Calu3 (cell line): Measurements from ENCODE around the gene PRODH2. TPM values are rescaled to one million over a fixed set of nuclear protein-coding genes. Genes with fewer than 3 reads are reported as not detected.

ENCODE experiments used
- BruUV-seq: library from RNA; stranded (reverse); fragments of 400-500 nt; replicated peaks from 2 replicates; lab custom pipeline; 2021; lab: Mats Ljungman, UMichigan
- CTCF ChIA-PET: fragments of 300-600 bp; sonication (Branson Sonifier 250); formaldehyde crosslinking; loops from one replicate; lab custom pipeline; 2022; ENCODE audit warnings: antibody characterized with exemption; lab: Charles Lee
- DNase-seq: peaks from one replicate; pipeline ENCODE4 v3.0.0; 2022
- H3K27ac Mint-ChIP-seq: one replicate; pipeline ENCODE4 v1.8.0; 2022; ENCODE audit warnings: mixed read lengths; ENCODE audit not compliant: unreplicated experiment
- H3K27me3 Mint-ChIP-seq: one replicate; pipeline ENCODE4 v1.8.0; 2022; ENCODE audit warnings: mixed read lengths; ENCODE audit not compliant: unreplicated experiment
- H3K36me3 Mint-ChIP-seq: one replicate; pipeline ENCODE4 v1.8.0; 2022; ENCODE audit warnings: mild to moderate bottlenecking, moderate library complexity, mixed read lengths; ENCODE audit not compliant: insufficient read depth, unreplicated experiment
- H3K4me1 Mint-ChIP-seq: one replicate; pipeline ENCODE4 v1.8.0; 2022; ENCODE audit warnings: mild to moderate bottlenecking, low read depth, mixed read lengths; ENCODE audit not compliant: unreplicated experiment
- H3K4me3 Mint-ChIP-seq: one replicate; pipeline ENCODE4 v1.8.0; 2022; ENCODE audit warnings: mild to moderate bottlenecking, low read depth, moderate library complexity, mixed read lengths; ENCODE audit not compliant: unreplicated experiment
- H3K9me3 Mint-ChIP-seq: one replicate; pipeline ENCODE4 v1.8.0; 2022; ENCODE audit warnings: low read depth, mixed read lengths; ENCODE audit not compliant: unreplicated experiment
- intact Hi-C: fragments of 100-400 bp; cut with micrococcal nuclease; formaldehyde crosslinking; loops from one replicate; pipeline ENCODE4 v1.10.0; 2022; ENCODE audit not compliant: unreplicated experiment
- total RNA-seq: library from RNA; stranded (reverse); gene quantifications from 2 replicates; pipeline ENCODE4 v1.2.3, GENCODE V29; 2022
- TF ChIP-seq, protein P1 (sequence below): fragments of 200-600 bp; IDR thresholded peaks from one replicate; pipeline ENCODE4 v1.8.0; 2022; ENCODE audit warnings: antibody characterized with exemption; ENCODE audit not compliant: unreplicated experiment

PRODH2 gene
- total RNA-seq, 1 experiment from 2014 or later = not detected

DNA sequence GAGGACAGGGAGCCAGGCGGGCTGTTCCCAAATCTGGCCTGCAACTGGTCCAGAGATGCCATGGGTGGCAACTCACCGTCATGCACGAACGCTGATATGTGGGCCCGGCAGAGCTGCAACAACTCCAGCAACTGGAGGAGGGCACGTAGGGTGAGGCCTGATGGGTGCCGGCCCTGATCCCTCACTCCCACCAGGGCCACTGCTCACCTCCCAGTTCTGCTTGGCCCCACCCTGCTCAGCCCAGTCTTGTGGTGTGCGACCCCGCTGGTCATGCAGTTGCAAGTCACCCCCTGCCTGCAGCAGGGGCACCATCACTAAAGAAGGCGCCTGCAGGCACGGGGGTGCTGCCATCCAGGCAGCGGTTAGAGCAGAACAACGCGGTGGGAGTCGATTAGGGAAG lies 20.3 kb downstream of the PRODH2 start:
- Mint-ChIP-seq H3K4me3 (no peak overlapping the region), H3K36me3 (no peaks in the 10 kb centered on the region), H3K27me3 (peaks cover 17% of the 10 kb centered on the region), H3K9me3 (no peaks in the 10 kb centered on the region), H3K4me1 (peaks cover 8% of the 10 kb centered on the region), H3K27ac (no peak overlapping the region)
- CTCF ChIA-PET = interaction anchor here (0.7 kb wide), 1 partner anchor 8 kb away, joined by 3 read pairs; no protein-coding TSS in a partner anchor
- intact Hi-C loops = no loop called here
- BruUV-seq = no TSS peak
- no peak for DNase-seq
- TF ChIP-seq, protein P1, sequence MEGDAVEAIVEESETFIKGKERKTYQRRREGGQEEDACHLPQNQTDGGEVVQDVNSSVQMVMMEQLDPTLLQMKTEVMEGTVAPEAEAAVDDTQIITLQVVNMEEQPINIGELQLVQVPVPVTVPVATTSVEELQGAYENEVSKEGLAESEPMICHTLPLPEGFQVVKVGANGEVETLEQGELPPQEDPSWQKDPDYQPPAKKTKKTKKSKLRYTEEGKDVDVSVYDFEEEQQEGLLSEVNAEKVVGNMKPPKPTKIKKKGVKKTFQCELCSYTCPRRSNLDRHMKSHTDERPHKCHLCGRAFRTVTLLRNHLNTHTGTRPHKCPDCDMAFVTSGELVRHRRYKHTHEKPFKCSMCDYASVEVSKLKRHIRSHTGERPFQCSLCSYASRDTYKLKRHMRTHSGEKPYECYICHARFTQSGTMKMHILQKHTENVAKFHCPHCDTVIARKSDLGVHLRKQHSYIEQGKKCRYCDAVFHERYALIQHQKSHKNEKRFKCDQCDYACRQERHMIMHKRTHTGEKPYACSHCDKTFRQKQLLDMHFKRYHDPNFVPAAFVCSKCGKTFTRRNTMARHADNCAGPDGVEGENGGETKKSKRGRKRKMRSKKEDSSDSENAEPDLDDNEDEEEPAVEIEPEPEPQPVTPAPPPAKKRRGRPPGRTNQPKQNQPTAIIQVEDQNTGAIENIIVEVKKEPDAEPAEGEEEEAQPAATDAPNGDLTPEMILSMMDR = no peak

DNA sequence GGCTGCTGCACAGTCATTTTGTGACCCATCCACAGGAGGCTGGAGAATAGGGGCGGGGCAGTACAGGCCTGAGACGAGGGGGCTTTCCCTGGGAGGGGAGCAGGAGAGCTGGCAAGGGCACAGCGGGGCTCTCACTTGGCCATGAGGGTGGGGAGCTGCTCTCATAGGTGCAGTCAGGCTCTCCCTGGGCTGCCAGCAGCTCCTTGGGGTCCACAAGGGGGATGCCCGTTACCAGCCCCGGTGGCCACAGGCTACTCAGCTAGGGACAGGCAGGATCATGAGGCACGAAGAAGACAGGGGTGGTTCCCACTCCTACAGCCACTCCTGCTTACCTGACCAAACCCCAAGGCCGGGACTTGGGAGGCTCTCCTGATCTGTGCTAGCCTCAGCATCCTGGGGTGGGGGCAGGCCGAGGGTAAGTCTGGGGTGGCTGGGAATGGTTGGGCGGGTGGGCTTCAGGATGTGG lies 20.8 kb downstream of the PRODH2 start:
- intact Hi-C loops = no loop called here
- Mint-ChIP-seq H3K27ac (no peak overlapping the region), H3K9me3 (no peaks in the 10 kb centered on the region), H3K4me3 (no peak overlapping the region), H3K36me3 (no peaks in the 10 kb centered on the region), H3K4me1 (peaks cover 8% of the 10 kb centered on the region), H3K27me3 (peaks cover 12% of the 10 kb centered on the region)
- TF ChIP-seq, protein P1 = no peak
- CTCF ChIA-PET = interaction anchor here (0.7 kb wide), 1 partner anchor 8 kb away, joined by 3 read pairs; no protein-coding TSS in a partner anchor
- DNase-seq = no peak
- no TSS peak for BruUV-seq

DNA sequence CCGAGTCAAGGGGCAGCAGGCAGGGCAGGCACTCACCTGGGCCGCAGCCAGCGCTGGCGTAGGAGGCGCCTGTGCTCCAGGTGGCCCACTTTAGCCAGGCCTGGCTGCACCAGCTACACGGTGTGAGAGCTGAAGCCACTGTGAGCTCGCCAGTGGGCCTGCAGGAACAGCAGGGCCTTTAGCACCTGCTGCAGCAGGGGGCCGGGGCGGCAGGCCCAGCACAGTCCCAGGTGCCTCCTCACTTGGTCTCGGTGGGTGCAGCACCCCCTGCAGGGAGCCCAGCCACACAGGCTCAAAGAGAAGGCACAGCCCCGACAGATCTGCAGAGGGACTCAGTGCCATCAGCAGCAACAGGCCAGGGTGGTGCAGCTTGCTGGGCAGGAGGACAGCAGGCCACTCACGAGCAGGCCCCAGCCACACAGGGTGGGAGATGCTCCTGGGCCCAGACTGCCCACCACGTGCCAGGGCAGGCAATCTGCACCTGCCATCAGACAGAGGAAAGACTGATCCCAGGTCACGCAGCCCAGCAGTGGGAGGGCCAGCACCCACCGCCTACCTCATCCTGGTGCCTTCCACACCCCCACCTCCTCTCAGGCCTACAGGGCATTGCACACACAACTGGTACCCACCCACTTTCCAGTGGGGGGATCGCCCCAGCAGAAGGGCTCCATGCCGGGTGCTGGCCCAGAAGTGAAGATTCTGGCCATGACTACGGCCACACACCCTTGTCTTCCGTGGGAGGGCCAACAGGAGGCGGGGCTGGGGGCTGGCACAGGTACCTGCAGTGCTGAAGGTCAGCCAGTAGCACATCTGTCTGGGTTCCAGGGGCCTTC lies 21.4 kb downstream of the PRODH2 start:
- Mint-ChIP-seq H3K27ac (no peak overlapping the region), H3K36me3 (no peaks in the 10 kb centered on the region), H3K27me3 (peaks cover 5% of the 10 kb centered on the region), H3K4me1 (peaks cover 8% of the 10 kb centered on the region), H3K4me3 (no peak overlapping the region), H3K9me3 (no peaks in the 10 kb centered on the region)
- DNase-seq = no peak
- intact Hi-C loops = no loop called here
- CTCF ChIA-PET = no interaction called here
- TF ChIP-seq, protein P1 = no peak
- BruUV-seq = no TSS peak

DNA sequence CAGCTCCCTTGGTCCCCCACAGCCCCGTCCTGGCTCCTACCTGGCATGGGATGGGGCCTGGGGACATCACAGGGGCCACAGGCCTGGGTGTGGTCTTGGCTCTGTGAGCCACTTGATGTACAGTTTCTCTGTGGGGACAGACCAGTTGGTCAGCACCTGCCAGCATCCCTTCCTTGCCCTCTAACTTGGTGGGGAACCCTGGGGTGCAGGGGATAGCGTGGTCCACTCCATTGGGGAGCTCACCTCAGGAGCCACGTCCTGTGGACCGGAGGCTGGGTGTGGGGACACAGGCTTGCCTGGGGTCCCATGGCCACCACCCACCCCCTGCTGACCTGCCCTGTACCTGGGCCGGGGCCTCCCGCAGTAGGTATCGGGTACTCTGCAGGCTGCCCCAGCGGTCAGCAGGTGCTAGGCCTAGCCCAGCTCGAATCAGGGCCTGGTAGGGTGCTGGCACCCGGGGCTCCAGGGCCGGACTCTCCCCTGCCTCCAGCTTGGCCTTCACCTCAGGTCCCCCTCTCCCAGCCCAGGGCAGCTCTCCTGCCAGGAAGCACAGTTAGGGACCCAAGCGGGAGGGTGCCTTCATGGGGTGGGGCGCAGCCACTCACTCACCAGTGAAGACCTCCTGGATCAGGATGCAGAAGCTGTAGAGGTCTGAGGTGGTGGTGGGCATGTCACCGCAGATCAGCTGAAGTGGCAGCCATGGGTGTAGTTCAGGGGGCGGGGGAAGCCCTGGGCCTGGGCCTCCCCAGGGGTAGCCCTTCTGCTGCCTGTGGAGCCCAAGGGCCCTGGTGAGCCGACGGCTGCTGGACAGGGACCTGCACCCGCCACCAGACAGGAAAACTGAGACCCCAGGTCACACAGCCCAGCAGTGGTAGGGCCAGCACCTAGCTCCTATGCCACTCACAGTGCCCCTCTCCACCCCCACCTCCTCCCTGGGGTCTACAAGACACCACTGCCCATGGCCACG lies 22.4 kb downstream of the PRODH2 start:
- no peak for DNase-seq
- no TSS peak for BruUV-seq

More for the DNA sequence above, 22.4 kb downstream of the PRODH2 start:
- Mint-ChIP-seq H3K4me1 (peaks cover 8% of the 10 kb centered on the region), H3K27ac (no peak overlapping the region), H3K4me3 (no peak overlapping the region), H3K36me3 (no peaks in the 10 kb centered on the region), H3K27me3 (no peaks in the 10 kb centered on the region), H3K9me3 (no peaks in the 10 kb centered on the region)
- TF ChIP-seq, protein P1 = no peak
- intact Hi-C loops = no loop called here
- CTCF ChIA-PET = interaction anchor here (0.5 to 1.1 kb wide), 2 partner anchors 16 to 29 kb away, joined by 3 to 9 read pairs; no protein-coding TSS in a partner anchor
